NCI-H2081 treated with DMSO at 0.1 percent for 48 hours (cell line): ENCODE measurements around the gene RILPL1.
"Not testable (repeated sequence)": the region's sequence is repeated elsewhere in the genome, so short reads cannot be mapped to it uniquely, and the experiment has no call there.

Experiments used
- DNase-seq: peaks from one replicate; lab custom pipeline; 2025; lab: John Stamatoyannopoulos, UW

The RILPL1 gene

DNA sequence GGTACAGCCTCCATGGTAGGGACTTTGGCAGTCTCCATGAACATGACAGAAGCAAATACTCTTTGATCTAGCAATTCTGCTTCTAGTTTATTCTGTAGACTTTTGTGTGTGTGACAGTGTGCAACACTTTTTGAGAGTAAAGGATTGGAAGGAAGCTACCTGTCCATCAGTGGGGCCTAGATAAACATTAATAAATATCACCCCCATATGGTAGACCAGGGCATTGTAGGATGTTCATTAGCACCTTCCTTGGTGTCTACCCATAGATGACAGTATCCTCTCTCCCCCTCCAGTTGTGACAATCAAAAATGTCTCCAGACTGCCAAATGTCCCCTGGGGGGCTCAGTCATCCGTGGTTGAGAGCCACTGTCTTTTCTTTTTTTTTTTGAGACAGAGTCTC lies 64.7 kb downstream of the RILPL1 start:
- no peak for DNase-seq

DNA sequence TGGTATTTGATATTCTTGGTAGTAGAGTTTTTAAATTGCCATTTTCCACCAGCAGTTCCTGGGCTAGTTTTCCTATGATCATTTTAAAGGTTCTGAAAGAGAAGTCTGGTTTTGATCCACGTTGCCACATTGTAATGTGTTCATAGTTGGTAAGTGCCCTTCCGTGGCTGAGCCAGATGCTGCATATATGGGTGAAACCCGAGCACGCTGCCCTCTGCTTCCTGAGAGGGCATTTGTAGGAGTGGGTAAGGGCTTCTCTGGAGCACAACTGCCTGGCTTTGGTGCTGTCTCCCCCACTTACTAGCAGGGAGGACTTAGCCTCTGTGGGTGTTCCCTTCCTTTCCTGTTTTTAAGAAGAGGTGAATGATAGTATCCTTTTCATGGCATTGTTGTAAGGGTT lies 68.4 kb downstream of the RILPL1 start:
- DNase-seq = no peak

DNA sequence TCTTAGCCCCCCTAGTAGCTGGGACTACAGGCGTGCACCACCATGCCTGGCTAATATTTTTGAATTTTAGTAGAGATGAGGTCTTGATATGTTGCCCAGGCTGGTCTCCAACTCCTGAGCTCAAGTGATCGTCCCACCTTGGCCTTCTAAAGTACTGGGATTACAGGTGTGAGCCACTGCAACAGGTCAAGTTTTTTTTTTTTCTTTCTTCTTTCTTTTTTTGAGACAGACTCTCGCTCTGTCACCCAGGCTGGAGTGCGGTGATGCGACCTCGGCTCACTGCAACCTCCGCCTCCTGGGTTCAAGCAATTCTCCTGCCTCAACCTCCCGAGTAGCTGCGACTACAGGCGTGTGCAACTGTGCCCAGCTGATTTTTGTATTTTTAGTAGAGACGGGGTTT lies 70.3 kb downstream of the RILPL1 start:
- not testable (repeated sequence) for DNase-seq

DNA sequence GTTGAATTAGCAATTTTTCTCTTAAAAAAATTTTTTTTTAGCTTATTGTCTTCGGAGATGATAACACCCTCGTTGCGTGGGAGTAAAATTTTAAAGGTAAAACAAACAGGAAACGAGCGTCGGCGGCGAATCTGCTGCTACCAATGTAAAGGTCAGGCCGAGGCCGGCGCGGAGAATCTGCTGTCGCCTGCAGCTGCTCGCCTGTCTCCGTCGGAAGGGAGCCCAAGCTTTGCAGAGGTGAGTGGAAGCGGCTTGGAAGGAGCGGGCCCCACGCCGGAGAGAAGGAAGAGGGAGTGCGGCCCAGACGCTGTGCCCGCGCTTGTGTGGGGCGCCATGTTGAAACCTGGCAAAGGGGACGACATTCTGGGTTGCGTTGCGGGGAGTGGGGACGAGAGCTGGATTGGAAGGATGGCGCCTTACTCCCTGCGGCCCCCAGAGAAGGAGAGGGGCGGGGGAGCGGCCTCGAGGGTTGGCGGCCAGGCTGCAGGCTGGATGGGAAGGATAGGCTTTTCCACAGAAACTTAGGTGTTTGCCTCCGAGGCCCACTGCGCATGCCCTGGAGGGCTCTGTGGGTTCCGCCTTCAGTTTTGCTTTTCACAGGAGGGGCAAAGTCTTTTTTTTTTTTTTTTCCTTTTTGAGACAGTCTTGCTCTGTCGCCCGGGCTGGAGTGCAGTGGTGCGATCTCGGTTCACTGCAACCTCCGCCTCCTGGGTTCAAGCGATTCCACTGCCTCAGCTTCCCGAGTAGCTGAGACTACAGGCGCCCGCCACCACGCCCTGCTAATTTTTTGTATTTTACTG lies 75.3 kb downstream of the RILPL1 start, which contains the start of gene SNRNP35:
TSS of gene SNRNP35 (plus strand) at position 160 of the 800 bp plus-strand sequence. CDS start 7,402 bp downstream, outside the sequence.
- peak; percentile 32 for DNase-seq

DNA sequence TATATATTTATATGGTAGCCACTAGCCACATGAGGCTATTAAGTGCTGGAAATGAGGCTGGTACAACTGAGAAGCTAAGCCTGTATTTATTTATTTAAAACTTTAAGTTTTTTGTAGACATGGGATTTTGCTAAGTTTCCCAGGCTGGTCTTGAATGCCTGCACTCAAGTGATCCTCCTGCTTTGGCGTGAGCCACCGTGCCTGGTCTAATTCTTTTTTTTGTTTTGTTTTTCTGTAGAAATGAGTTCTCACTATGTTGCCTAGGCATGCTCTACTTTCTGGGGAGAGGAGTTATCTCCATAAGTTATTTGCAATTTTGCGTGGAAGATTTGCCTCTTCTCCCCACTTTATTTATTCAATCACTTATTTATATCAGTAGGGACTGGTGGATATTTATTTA lies 80.4 kb downstream of the RILPL1 start:
- DNase-seq = no peak

DNA sequence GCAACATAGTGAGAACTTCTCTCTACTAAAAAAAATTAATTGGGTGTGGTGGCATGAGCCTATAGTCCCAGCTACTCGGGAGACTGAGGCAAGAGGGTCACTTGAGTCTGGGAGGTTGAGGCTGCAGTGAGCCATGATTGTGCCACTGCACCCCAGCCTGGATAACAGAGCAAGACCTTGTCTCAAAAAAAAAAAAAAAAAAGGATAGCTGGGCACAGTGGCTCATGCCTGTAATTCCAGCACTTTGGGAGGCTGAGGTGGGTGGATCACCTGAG lies 81.3 kb downstream of the RILPL1 start:
- not testable (repeated sequence) for DNase-seq

DNA sequence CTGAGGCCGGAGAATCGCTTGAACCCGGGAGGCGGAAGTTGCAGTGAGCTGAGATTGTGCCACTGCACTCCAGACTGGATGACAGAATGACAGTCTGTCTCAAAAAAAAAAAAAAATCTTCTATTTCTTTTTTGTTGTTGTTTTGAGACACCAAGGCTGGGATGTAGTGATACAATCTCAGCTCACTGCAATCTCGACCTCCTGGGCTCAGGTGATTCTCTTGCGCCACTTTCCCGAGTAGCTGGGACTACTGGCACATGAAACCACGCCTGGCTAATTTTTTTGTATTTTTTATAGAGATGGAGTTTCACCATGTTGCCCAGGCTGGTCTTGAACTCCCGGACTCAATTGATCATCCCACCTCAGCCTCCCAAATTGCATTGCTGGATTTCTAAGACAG lies 82.9 kb downstream of the RILPL1 start:
- DNase-seq = no peak

DNA sequence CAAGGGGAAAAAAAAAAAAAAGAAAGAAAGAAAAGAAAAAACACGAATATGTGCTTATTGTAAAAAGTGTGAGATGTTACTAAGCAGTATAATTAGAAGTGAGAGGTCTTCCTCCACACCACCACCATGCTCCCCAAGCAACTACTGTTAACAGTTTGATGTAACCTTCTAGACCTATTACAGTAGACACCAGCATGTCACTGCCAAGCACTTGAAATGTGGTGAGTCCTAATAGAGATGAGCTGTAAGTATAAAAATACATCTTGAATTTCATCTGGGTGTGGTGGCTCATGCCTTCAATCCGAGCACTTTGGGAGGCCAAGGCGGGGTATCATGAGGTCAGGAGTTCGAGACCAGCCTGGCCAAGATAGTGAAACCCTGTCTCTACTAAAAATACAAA lies 83.7 kb downstream of the RILPL1 start:
- DNase-seq = no peak

DNA sequence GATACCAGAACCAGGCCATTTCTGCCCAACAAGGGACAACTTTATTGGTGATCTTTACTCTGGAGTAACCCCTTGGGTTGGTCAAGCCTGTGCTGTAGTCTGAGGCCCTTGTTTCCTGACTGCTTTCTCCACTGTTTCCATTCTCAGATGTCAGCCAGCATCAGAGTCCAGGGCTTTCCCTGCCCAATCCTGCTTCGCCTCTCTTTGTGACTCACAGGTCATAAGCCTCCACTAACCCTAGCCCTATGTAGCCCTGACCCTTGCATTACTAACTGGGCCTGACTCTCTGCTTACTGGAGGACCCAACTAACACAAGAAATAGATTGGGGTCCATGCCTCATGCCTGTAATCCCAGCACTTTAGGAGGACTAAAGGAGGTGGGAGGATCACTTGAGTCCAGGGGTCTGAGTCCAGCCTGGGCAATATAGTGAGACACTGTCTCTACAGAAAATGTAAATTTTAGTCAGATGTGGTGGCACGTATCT lies 84.2 kb downstream of the RILPL1 start:
- no peak for DNase-seq

DNA sequence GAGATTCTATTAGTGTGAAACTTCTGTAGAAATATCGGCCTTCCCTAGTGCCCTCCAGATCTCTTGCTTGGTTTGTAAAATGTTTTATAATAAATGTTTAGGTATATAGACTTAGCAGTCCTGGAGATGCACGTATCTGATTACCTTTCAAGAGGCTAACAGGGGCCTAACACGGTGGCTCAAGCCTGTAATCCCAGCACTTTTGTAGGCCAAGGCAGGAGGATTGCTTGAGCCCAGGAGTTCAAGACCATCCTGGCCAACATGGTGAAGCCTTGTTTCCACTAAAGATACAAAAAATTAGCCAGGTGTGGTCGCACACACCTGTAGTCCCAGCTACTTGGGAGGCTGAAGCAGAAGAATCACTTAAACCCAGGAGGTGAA lies 87.2 kb downstream of the RILPL1 start:
- no peak for DNase-seq

DNA sequence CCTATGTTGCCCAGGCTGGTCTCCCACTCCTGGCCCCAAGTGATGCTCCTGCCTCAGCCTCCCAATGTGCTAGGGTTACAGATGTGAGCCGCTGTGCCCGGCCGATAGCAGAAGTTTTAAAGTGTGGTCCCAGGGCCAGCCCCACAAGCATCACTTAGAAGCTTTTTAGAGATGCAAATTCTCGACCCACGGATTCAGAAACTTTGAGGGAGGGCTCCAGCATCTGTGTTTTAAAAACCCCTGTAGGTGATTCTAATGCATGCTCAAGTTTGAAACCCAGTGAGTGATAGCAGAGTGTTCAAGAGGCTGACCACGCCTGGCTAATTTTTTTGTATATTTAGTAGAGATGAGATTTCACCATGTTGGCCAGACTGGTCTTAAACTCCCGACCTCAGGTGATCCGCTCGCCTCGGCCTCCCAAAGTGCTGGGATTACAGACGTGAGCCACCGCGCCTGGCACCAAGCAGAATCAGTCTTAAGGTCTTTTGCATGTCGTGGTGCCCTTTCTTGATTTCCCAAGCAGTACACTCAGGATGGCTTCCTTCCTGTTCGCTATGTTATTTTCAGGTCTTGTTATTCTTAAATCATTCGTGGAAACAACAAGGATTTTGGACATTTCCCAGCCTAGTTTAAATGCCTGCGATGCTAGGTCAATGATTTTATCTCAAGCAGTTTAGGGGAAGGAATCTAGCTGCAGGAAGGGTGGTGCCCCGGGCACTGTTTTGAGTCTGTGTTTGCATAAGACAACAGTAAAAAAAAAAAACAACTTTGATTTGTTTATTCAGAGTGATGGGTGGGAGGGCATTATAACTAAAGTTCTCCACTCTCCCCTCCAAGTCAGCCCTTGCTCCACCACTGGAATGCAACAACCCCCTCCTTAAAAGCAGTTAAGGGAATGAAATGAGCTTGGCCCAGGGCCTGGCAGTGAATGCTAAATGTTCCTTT lies 87.9 kb downstream of the RILPL1 start:
- DNase-seq = no peak

DNA sequence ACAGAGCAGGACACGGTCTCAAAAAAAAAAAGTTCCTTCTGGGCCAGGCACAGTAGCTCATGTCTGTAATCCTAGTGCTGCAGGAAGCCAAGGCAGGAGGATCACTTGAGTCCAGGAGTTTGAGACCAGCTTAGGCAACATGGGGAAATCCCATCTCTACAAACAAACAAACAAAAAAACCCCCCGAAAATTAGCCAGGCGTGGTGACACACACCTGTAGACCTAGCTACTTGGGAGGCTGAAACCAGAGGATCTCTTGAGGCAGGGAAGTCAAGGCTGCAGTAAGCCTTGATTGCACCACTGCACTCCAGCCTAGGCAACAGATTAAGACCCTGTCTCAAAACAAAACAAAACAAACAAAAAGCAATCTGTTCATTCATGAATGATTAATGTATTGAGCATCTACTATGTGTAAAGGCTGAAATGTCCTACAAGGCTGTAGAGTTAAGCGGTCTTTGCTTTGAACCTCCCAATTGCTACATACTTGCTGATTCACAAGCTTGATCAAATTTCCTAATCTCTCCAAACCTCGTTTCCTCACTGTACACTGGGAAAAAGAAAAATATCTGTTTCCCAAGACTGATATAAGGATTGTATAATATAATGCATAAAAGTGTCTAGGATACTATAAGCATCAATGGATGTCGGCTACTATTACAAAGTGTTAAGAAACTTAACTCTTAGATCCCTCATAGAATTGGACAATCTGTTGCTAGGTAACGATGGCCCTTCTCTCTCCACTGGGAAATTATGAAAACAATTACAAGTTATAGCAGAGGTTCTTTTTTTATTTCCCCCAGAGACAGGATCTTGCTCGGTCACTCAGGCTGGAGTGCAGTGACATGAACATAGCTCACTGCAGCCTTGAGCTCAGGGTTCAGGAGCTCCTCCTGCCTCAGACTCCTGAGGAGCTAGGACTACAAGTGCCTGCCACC lies 89.2 kb downstream of the RILPL1 start:
- no peak for DNase-seq

DNA sequence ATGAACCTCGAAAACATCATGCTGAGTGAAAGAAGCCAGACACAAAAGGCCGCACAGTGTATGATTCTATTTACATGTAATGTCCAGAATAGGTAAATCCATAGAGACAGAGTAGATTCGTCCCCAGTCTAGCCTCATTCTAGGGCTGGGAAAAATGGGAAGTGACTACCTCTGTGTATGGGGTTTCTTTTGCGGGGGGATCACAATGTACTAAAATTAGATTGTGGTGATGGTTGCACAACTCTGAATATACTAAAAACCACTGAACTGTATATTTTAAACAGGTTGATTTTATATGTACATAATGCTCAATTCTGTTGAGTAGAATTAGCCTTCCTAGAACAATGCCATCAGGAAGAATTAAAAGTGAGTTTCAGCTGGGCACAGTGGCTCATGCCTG lies 90.7 kb downstream of the RILPL1 start:
- DNase-seq = no peak

DNA sequence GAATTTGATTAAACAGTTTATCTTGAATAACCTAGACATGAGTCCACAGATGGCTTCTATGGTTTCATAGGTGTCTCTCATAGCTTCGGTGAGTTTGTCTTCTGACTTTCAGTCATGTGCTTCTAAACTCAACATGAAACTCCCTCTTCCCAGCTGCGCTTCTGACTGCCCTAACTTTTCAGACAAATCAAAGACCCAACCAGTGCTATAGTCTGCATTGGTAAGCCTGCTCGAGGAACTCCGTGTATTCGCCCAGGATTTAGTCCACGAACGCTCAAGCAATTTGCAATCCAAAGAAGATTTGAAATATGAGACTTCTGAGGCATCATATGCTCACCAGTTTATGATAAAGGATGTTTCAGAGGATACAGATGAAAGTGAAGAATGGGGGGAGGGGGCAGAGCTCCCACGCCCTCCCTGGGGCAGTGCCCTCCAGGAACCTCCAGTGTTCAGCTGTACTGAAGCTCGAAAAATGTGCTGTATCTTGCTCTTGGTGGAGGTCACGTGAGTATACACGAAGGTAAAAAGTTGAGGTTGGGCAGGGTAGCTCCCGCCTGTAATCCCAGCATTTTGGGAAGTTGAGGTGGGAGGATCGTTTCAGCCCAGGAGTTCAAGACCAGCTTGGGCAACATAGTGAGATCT lies 91.9 kb downstream of the RILPL1 start:
- no peak for DNase-seq

DNA sequence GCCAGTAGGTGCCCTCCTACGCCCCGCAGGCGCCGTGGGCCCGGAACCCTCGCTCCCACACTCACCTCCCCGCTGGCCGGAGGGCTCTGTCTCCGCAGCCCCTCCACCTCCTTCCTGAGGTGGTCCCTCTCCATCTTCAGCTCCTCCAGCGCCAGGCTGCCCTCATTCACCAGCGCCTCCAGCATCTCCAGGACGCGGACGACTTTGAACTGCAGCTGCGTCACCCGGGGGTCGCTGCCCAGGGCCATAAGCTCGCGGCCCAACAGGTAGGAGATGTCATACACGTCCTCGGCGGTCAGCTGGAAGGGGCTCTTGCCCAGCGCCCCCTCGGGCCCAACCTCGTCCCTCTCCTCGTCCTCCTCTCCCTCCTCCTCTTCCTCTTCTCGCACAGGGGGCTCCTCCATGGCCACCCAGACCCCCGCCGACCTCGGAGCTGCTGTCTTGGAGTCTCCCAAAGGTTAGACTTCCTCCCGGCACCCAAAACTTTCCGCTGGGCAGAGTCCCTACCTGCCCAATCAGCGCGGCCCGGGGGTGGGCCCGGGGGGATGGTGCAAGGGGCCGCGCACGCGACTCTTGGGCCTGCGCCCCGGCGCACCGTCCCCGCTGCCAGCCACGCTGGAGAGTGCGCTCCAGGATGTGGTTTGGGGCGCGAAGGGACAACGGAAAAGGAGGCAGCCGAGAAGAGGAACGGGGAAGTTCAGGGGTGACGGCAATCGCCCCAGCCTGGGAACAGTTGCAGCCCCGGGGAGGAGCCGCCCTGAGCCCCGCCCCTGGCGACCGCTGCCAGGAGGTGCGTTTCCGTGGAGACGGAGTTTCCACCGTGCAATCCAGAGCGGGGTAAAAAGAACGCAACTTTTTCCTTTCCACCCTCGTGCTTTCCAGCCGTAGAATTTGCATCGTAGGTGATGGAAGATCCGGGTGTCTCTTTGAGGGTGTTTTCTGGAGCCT lies 97.2 kb downstream of the RILPL1 start, which contains the start of gene RILPL2:
TSS of gene RILPL2 (minus strand) at position 668 of the 948 bp plus-strand sequence. CDS start at position 404, 264 bp downstream.
- no peak for DNase-seq

DNA sequence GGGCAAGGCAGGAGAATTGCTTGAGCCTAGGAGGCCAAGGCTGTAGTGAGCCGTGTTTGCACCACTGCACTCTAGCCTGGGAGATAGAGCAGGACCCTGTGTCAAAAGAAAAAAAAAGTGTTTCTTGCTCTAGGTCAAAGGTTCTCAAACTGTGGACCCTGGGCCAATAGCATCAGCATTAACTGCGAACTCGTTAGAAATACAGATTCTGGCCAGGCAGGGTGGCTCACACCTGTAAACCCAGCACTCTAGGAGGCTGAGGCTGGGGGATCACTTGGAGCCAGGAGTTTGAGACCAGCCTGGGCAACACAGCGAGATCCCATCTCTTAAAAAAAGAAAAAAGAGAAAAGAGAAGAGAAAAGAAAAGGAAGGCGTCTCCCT lies 97.9 kb downstream of the RILPL1 start:
- no peak for DNase-seq

DNA sequence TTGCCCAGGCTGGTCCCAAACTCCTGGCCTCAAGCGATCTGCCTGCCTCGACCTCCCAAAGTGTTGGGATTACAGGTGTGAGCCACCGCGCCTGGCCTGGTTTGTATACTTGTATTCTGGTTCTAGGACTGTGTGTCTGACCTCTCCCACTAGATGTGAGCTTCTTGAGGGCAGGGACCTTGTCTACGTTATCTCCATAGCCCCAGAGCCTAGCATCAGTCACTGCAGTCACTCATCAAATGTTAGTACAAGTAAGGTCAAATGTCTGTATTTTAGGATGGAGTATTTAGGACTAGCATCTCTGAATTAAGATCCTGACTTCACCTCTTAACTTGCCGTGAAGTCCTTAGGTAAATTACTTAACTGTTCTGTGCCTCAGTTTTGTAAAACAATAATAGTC lies 99.9 kb downstream of the RILPL1 start:
- DNase-seq = no peak

DNA sequence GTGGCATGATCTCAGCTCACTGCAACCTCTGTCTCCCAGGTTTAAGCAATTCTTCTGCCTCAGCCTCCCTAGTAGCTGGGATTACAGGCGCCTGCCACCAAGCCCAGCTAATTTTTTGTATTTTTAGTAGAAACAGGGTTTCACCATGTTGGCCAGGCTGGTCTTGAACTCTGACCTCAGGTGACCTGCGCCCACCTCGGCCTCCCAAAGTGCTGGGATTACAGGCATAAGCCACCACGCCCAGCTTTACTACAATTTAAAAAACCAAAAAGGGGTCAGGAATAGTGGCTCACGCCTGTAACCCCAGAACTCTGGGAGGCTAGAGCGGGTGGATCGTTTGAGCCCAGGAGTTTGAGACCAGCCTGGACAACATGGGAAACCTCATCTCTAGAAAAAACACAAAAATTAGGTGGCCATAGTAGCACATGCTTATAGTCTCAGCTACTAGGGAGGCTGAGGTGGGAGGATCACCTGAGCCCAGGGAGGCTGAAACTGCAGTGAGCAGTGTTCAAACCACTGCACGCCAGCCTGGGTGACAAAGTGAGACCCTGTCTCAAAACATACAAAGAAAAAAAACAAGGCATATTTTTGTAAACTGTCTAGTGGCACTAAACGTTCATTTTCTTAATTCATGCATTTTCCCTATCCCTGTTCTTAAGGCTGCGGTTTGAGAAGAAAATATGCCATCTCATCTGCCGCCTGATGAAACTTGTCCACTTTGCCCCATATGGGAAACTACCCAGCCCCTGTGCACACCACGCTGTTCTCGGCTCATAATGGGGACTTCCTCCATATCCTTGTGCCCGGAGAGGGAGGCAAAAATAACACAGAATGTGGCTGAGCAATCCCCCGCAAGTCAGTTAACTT lies 101.3 kb downstream of the RILPL1 start:
- not testable (repeated sequence) for DNase-seq

DNA sequence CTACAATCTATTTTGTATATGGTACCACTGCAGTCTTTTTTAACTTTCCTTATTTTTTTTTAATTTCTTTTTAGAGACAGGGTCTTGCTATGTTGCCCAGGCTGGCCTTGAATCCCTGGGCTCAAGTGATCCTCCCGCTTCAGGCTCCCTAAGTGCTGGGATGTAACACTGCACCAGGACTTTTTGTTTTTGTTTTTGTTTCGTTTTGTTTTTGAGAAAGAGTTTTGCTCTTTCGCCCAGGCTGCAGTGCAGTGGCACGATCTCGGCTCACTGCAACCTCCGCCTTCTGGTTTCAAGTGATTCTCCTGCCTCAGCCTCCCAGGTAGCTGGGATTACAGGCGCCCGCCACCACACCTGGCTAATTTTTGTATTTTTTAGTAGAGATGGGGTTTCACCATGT lies 104.4 kb downstream of the RILPL1 start:
- DNase-seq = not testable (repeated sequence)
